ENCODE data around the gene ANK2.

ANK2 gene

DNA sequence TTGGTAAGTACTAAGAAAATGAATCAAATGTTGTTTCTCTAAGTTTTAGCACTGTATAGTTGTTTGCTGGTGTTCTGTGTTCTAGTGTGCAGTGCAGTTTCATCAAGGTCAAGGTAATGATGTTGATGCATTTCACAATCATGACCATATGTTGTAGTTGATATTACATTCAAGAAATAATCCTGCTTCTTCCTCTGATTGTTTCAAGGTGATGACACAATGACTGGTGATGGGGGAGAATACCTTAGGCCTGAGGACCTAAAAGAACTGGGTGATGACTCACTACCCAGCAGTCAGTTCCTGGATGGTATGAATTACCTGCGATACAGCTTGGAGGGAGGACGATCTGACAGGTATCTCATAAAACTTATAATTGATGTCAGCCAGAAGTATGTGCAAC lies 261.6 kb downstream of the ANK2 start:
- WGBS = 100% methylated on average over 2 of the region's 2 CpGs
- H4K91ac ChIP-seq (ENCODE audit: low read length) = no peak overlapping the region
- no peak overlapping the region for H3K23ac ChIP-seq (ENCODE audit: low read length in 2 of 2)
- H3K14ac ChIP-seq (ENCODE audit: low read length in 2 of 2) = no peak overlapping the region
- DNase-seq = no peak
- no peak overlapping the region for H2AK5ac ChIP-seq (ENCODE audit: low read length, severe bottlenecking)
- no peak overlapping the region for H3K9ac ChIP-seq (ENCODE audit: low read length)
- no peaks in the 10 kb centered on the region for H3K27me3 ChIP-seq (ENCODE audit: control insufficient read depth in 1 of 2, insufficient read depth in 1 of 2, low read length in 2 of 2)
- H4K8ac ChIP-seq (ENCODE audit: low read length) = no peak overlapping the region
- H3K27ac ChIP-seq (ENCODE audit: low read length, poor library complexity, severe bottlenecking) = no peak overlapping the region
- H2AFZ ChIP-seq (ENCODE audit: low read depth, low read length) = no peak overlapping the region
- H3K4me3 ChIP-seq (ENCODE audit: insufficient read depth in 1 of 2, low read depth in 1 of 2, low read length in 2 of 2) = no peak overlapping the region
- H3K36me3 ChIP-seq (ENCODE audit: control insufficient read depth in 1 of 2, insufficient read depth in 2 of 2, low read depth in 1 of 2, low read length in 2 of 2) = peaks cover 0 to 63% of the 10 kb centered on the region in 2 experiments
- H2BK5ac ChIP-seq (ENCODE audit: low read depth, low read length, poor library complexity, severe bottlenecking) = no peak overlapping the region
- H3K18ac ChIP-seq (ENCODE audit: low read depth in 1 of 2, low read length in 2 of 2) = no peak overlapping the region
- no peak overlapping the region for H2BK15ac ChIP-seq (ENCODE audit: low read depth, poor library complexity, severe bottlenecking)
- H3K4me1 ChIP-seq (ENCODE audit: control insufficient read depth, insufficient read depth, low read depth, low read length) = no peaks in the 10 kb centered on the region
- H2BK120ac ChIP-seq (ENCODE audit: low read depth, low read length) = no peak overlapping the region
- no peak overlapping the region for H3K4me2 ChIP-seq (ENCODE audit: low read length, poor library complexity, severe bottlenecking)
- H3K79me1 ChIP-seq (replicated peaks; ENCODE audit: low read length, poor library complexity, severe bottlenecking) = no peaks in the 10 kb centered on the region
- H2BK12ac ChIP-seq (ENCODE audit: low read length in 2 of 2) = no peak overlapping the region
- no peak overlapping the region for H3K4ac ChIP-seq (ENCODE audit: low read depth in 1 of 2, low read length in 2 of 2)
- H3K9me3 ChIP-seq (ENCODE audit: control insufficient read depth, low read length) = no peaks in the 10 kb centered on the region

DNA sequence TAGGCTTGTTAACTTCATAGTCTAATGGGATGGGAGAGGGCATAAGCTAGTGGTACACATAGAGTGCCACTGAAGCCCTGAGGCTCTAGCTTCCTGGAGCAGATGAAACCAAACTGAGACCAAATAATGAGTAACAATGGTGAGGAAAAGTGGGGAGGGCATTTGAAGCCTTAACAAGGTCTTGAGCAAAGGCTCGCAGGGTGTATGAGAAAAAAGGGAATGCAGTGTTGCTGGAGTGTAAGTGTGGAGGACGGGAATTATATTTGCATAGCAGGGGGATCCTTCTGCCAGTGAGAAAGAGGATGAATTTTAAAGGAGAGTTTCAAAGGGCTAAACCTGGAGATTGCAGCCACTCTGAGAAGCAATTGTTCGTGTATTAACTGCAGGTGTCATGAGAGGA lies 263.1 kb downstream of the ANK2 start:
- DNase-seq = no peak
- Histone ChIP-seq H3K23ac (ENCODE audit: low read length in 2 of 2) (no peak overlapping the region), H4K8ac (ENCODE audit: low read length) (no peak overlapping the region), H3K36me3 (ENCODE audit: control insufficient read depth in 1 of 2, insufficient read depth in 2 of 2, low read depth in 1 of 2, low read length in 2 of 2) (peaks cover 0 to 66% of the 10 kb centered on the region in 2 experiments), H2BK12ac (ENCODE audit: low read length in 2 of 2) (no peak overlapping the region), H3K18ac (ENCODE audit: low read depth in 1 of 2, low read length in 2 of 2) (no peak overlapping the region), H2AFZ (ENCODE audit: low read depth, low read length) (no peak overlapping the region), H3K14ac (ENCODE audit: low read length in 2 of 2) (no peak overlapping the region), H3K27me3 (ENCODE audit: control insufficient read depth in 1 of 2, insufficient read depth in 1 of 2, low read length in 2 of 2) (no peaks in the 10 kb centered on the region), H3K79me1 (replicated peaks; ENCODE audit: low read length, poor library complexity, severe bottlenecking) (no peaks in the 10 kb centered on the region), H3K4ac (ENCODE audit: low read depth in 1 of 2, low read length in 2 of 2) (no peak overlapping the region), H3K4me1 (ENCODE audit: control insufficient read depth, insufficient read depth, low read depth, low read length) (no peaks in the 10 kb centered on the region), H3K27ac (ENCODE audit: low read length, poor library complexity, severe bottlenecking) (no peak overlapping the region), H2BK5ac (ENCODE audit: low read depth, low read length, poor library complexity, severe bottlenecking) (no peak overlapping the region), H3K4me3 (ENCODE audit: insufficient read depth in 1 of 2, low read depth in 1 of 2, low read length in 2 of 2) (no peak overlapping the region), H3K4me2 (ENCODE audit: low read length, poor library complexity, severe bottlenecking) (no peak overlapping the region), H2BK15ac (ENCODE audit: low read depth, poor library complexity, severe bottlenecking) (no peak overlapping the region), H3K9ac (ENCODE audit: low read length) (no peak overlapping the region), H3K9me3 (ENCODE audit: control insufficient read depth, low read length) (no peaks in the 10 kb centered on the region), H2AK5ac (ENCODE audit: low read length, severe bottlenecking) (no peak overlapping the region), H4K91ac (ENCODE audit: low read length) (no peak overlapping the region), H2BK120ac (ENCODE audit: low read depth, low read length) (no peak overlapping the region)
- WGBS = 88% methylated on average over 3 of the region's 3 CpGs

DNA sequence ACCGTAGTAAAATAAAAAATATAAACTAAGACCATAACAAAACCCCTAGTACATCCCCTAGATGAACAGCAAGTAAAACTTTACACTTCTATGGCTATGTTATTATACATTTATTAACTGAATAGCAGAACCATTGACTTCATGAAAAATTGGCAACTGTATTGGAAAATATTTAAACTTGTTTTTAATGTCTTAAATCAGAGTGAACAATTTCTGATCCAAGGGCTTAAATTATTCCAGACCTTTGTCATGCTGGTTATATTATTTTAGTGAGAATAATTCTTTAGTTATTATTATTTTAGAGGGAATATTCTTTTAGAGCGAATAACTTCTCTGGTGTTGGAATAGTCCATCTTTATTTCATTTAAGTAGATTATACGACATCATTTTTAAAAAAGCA lies 265.0 kb downstream of the ANK2 start:
- Histone ChIP-seq H3K18ac (ENCODE audit: low read depth in 1 of 2, low read length in 2 of 2) (no peak overlapping the region), H3K4ac (ENCODE audit: low read depth in 1 of 2, low read length in 2 of 2) (no peak overlapping the region), H3K9ac (ENCODE audit: low read length) (no peak overlapping the region), H3K4me3 (ENCODE audit: insufficient read depth in 1 of 2, low read depth in 1 of 2, low read length in 2 of 2) (no peak overlapping the region), H3K79me1 (replicated peaks; ENCODE audit: low read length, poor library complexity, severe bottlenecking) (no peaks in the 10 kb centered on the region), H4K8ac (ENCODE audit: low read length) (no peak overlapping the region), H4K91ac (ENCODE audit: low read length) (no peak overlapping the region), H2AFZ (ENCODE audit: low read depth, low read length) (no peak overlapping the region), H3K36me3 (ENCODE audit: control insufficient read depth in 1 of 2, insufficient read depth in 2 of 2, low read depth in 1 of 2, low read length in 2 of 2) (peaks cover 0 to 77% of the 10 kb centered on the region in 2 experiments), H2BK5ac (ENCODE audit: low read depth, low read length, poor library complexity, severe bottlenecking) (no peak overlapping the region), H3K27me3 (ENCODE audit: control insufficient read depth in 1 of 2, insufficient read depth in 1 of 2, low read length in 2 of 2) (no peaks in the 10 kb centered on the region), H3K27ac (ENCODE audit: low read length, poor library complexity, severe bottlenecking) (no peak overlapping the region), H3K9me3 (ENCODE audit: control insufficient read depth, low read length) (no peaks in the 10 kb centered on the region), H3K4me1 (ENCODE audit: control insufficient read depth, insufficient read depth, low read depth, low read length) (no peaks in the 10 kb centered on the region), H2BK12ac (ENCODE audit: low read length in 2 of 2) (no peak overlapping the region), H2BK15ac (ENCODE audit: low read depth, poor library complexity, severe bottlenecking) (no peak overlapping the region), H3K4me2 (ENCODE audit: low read length, poor library complexity, severe bottlenecking) (no peak overlapping the region), H3K23ac (ENCODE audit: low read length in 2 of 2) (no peak overlapping the region), H3K14ac (ENCODE audit: low read length in 2 of 2) (no peak overlapping the region), H2BK120ac (ENCODE audit: low read depth, low read length) (no peak overlapping the region), H2AK5ac (ENCODE audit: low read length, severe bottlenecking) (no peak overlapping the region)
- no CpG with 5 or more reads among the region's 3 CpGs for WGBS
- DNase-seq = no peak

DNA sequence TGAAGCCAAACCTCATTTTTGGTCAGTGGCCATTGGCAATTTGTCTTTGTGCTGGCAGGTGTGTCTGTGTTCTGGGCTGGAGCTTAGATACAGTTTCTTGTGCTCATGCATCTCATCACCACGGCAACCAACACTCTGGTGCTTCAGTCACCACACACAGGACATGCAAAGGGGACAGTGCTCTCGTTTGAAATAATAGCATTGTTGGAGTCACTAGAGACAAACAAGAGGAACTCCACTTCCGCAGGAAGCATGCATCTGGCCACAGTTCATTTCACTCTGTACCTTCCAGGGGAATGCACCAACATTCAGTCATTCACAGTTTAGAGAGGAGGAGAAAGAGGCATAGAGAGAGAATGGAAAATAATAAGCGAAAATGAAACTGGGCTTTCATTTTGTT lies 267.4 kb downstream of the ANK2 start:
- Histone ChIP-seq H3K27ac (ENCODE audit: low read length, poor library complexity, severe bottlenecking) (no peak overlapping the region), H2AFZ (ENCODE audit: low read depth, low read length) (no peak overlapping the region), H3K36me3 (ENCODE audit: control insufficient read depth in 1 of 2, insufficient read depth in 2 of 2, low read depth in 1 of 2, low read length in 2 of 2) (peaks cover 0 to 88% of the 10 kb centered on the region in 2 experiments), H3K4me3 (ENCODE audit: insufficient read depth in 1 of 2, low read depth in 1 of 2, low read length in 2 of 2) (peak overlapping the region in 1 of 2 experiments; percentile 3), H2BK12ac (ENCODE audit: low read length in 2 of 2) (no peak overlapping the region), H2BK5ac (ENCODE audit: low read depth, low read length, poor library complexity, severe bottlenecking) (no peak overlapping the region), H2BK120ac (ENCODE audit: low read depth, low read length) (no peak overlapping the region), H3K4ac (ENCODE audit: low read depth in 1 of 2, low read length in 2 of 2) (no peak overlapping the region), H3K9ac (ENCODE audit: low read length) (peak overlapping the region; percentile 56), H4K8ac (ENCODE audit: low read length) (no peak overlapping the region), H3K27me3 (ENCODE audit: control insufficient read depth in 1 of 2, insufficient read depth in 1 of 2, low read length in 2 of 2) (no peaks in the 10 kb centered on the region), H3K14ac (ENCODE audit: low read length in 2 of 2) (no peak overlapping the region), H3K79me1 (replicated peaks; ENCODE audit: low read length, poor library complexity, severe bottlenecking) (no peaks in the 10 kb centered on the region), H3K4me1 (ENCODE audit: control insufficient read depth, insufficient read depth, low read depth, low read length) (no peaks in the 10 kb centered on the region), H3K23ac (ENCODE audit: low read length in 2 of 2) (no peak overlapping the region), H3K18ac (ENCODE audit: low read depth in 1 of 2, low read length in 2 of 2) (no peak overlapping the region), H3K4me2 (ENCODE audit: low read length, poor library complexity, severe bottlenecking) (no peak overlapping the region), H3K9me3 (ENCODE audit: control insufficient read depth, low read length) (no peaks in the 10 kb centered on the region), H2BK15ac (ENCODE audit: low read depth, poor library complexity, severe bottlenecking) (no peak overlapping the region), H4K91ac (ENCODE audit: low read length) (no peak overlapping the region), H2AK5ac (ENCODE audit: low read length, severe bottlenecking) (no peak overlapping the region)
- no peak for DNase-seq
- 96% methylated on average over 3 of the region's 4 CpGs for WGBS

All from mesenchymal stem cell (in vitro differentiated cells and primary cell).